HepG2 (cell line): ENCODE data around the gene DCTN3. TPM values are rescaled to one million over a fixed set of nuclear protein-coding genes. Genes with fewer than 3 reads are reported as not detected.

Experiments
- FOXO1 ChIP-seq: sonication (generic); formaldehyde crosslinking; IDR thresholded peaks from 2 replicates; pipeline ENCODE4 v1.4.0; 2020; ENCODE audit warnings: missing genetic modification reagents
- IRF2 ChIP-seq: IDR thresholded peaks from 2 replicates; pipeline ENCODE4 v1.6.1; 2018; ENCODE audit warnings: missing genetic modification reagents, missing compliant biosample characterization
- KDM1A ChIP-seq: IDR thresholded peaks from 2 replicates; pipeline ENCODE4 v1.6.1; 2016; ENCODE audit warnings: missing compliant biosample characterization
- PHB2 ChIP-seq: fragments of 450-650 bp; IDR thresholded peaks from 2 replicates; pipeline ENCODE4 v1.6.1; 2018; ENCODE audit not compliant: partially characterized antibody
- REPIN1 ChIP-seq: sonication (generic); formaldehyde crosslinking; IDR thresholded peaks from 2 replicates; pipeline ENCODE4 v1.8.0; 2022; ENCODE audit warnings: missing genetic modification reagents, low read depth, mild to moderate bottlenecking, borderline replicate concordance
- TEAD3 ChIP-seq: optimal IDR thresholded peaks from 2 replicates; pipeline ENCODE3; 2016; ENCODE audit warnings: borderline replicate concordance
- ZFP91 ChIP-seq: sonication (generic); formaldehyde crosslinking; IDR thresholded peaks from 2 replicates; pipeline ENCODE4 v1.9.0; 2022; ENCODE audit warnings: missing genetic modification reagents, mild to moderate bottlenecking, borderline replicate concordance
- ZNF232 ChIP-seq: sonication (generic); formaldehyde crosslinking; IDR thresholded peaks from 2 replicates; pipeline ENCODE4 v1.4.0; 2020; ENCODE audit warnings: missing genetic modification reagents, borderline replicate concordance
- ZNF260 ChIP-seq: sonication (generic); formaldehyde crosslinking; IDR thresholded peaks from 2 replicates; pipeline ENCODE4 v1.4.0; 2020; ENCODE audit warnings: missing genetic modification reagents, low read depth, mild to moderate bottlenecking, borderline replicate concordance
- ZNF280B ChIP-seq: sonication (generic); formaldehyde crosslinking; IDR thresholded peaks from 2 replicates; pipeline ENCODE4 v1.5.0; 2020; ENCODE audit warnings: missing genetic modification reagents, mild to moderate bottlenecking, borderline replicate concordance
- ZNF34 ChIP-seq: sonication (generic); formaldehyde crosslinking; IDR thresholded peaks from 2 replicates; pipeline ENCODE4 v1.4.0; 2020; ENCODE audit warnings: mild to moderate bottlenecking, missing genetic modification reagents, borderline replicate concordance
- ZNF550 ChIP-seq: sonication (generic); formaldehyde crosslinking; IDR thresholded peaks from 2 replicates; pipeline ENCODE4 v1.4.0; 2020; ENCODE audit warnings: mild to moderate bottlenecking, missing genetic modification reagents, borderline replicate concordance
- ZNF7 ChIP-seq: IDR thresholded peaks from 2 replicates; pipeline ENCODE4 v1.6.1; 2016; ENCODE audit warnings: missing biosample characterization, missing genetic modification reagents
- ZSCAN31 ChIP-seq: sonication (generic); formaldehyde crosslinking; IDR thresholded peaks from 2 replicates; pipeline ENCODE4 v1.5.0; 2020; ENCODE audit warnings: low read depth, mild to moderate bottlenecking, missing genetic modification reagents
- polyA plus RNA-seq, 8 experiments: library from polyadenylated mRNA; depleted of rRNA in 3 of 8; stranded (reverse) in 7 of 8; unstranded in 1 of 8; fragments of >200 nt; fragmentation: Illumina TruSeq in 4 of 8; extraction: Trizol in 4 of 8; gene quantifications; 2 replicates each; pipeline versions ENCODE4 v1.2.1 to v1.2.3, GENCODE V29; 2011 to 2016; ENCODE audit warnings: low read depth in 4 of 8, missing spikeins in 1 of 8, mixed read lengths in 1 of 8; ENCODE audit not compliant: insufficient read depth in 1 of 8
- total RNA-seq, 5 experiments: library from RNA; depleted of rRNA; stranded (reverse); fragments of >200 nt; fragmentation: Illumina TruSeq; extraction: Trizol; gene quantifications; 2 replicates each; pipeline ENCODE4 v1.2.3, GENCODE V29; 2016; ENCODE audit warnings: low read depth in 1 of 5
- TF ChIP-seq, protein P1 (sequence below): sonication (generic); formaldehyde crosslinking; IDR thresholded peaks from 2 replicates; pipeline ENCODE4 v1.8.0; 2022; ENCODE audit warnings: missing genetic modification reagents, mild to moderate bottlenecking, borderline replicate concordance
- TF ChIP-seq, protein P2 (sequence below): sonication (generic); formaldehyde crosslinking; IDR thresholded peaks from 2 replicates; pipeline ENCODE4 v1.4.0; 2020; ENCODE audit warnings: mild to moderate bottlenecking, low read depth, missing genetic modification reagents
- TF ChIP-seq, protein P3 (sequence below): sonication (generic); formaldehyde crosslinking; IDR thresholded peaks from 2 replicates; pipeline ENCODE4 v1.4.0; 2020; ENCODE audit warnings: missing genetic modification reagents, borderline replicate concordance

Gene DCTN3
- total and polyA plus RNA-seq, 2 of the 13 experiments (the other 11 are each of a cell fraction or from before 2014, with no cell fraction given) = 27.4 to 34.5 TPM

DNA sequence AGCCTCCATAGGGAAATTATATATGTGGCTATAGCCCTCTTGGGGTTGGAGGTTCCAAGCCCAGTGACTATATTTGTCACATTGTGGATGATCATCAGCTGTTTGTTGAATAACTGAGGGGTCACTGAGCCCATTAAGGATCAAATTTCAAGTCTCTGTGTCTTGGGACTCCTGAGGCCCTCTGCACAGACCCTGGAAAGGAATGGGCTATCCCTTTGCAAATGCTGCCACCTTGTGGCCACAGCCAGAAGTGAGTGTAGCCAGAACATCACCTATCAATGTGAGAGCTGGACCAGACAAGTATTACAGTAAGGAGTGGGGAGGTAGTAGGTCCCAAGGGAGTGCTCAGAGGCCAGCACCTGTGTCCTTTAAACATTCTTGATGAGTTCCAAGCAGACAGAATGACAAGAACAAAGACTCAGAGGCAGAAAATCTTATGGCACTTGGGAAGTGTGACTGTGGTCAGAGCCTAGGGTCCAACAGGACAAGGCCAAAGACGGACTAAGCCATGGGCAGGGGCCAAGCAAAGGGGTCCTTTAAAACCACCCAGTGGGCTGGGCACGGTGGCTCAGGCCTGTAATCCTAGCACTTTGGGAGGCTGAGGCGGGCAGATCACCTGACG, 16.6 kb downstream of the DCTN3 start (continued):
- TF ChIP-seq, protein P1, sequence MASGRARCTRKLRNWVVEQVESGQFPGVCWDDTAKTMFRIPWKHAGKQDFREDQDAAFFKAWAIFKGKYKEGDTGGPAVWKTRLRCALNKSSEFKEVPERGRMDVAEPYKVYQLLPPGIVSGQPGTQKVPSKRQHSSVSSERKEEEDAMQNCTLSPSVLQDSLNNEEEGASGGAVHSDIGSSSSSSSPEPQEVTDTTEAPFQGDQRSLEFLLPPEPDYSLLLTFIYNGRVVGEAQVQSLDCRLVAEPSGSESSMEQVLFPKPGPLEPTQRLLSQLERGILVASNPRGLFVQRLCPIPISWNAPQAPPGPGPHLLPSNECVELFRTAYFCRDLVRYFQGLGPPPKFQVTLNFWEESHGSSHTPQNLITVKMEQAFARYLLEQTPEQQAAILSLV (CRISPR knock-in tag) = 0 out of 2 replicates have a peak, but pooled peaks have one; percentile 40
- no peak for TF ChIP-seq ZNF260 (CRISPR knock-in tag)
- TF ChIP-seq ZFP91 (CRISPR knock-in tag) = no peak
- no peak for TF ChIP-seq ZNF34 (CRISPR knock-in tag)
- TF ChIP-seq, protein P2, sequence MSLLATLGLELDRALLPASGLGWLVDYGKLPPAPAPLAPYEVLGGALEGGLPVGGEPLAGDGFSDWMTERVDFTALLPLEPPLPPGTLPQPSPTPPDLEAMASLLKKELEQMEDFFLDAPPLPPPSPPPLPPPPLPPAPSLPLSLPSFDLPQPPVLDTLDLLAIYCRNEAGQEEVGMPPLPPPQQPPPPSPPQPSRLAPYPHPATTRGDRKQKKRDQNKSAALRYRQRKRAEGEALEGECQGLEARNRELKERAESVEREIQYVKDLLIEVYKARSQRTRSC = no peak
- no peak for TF ChIP-seq FOXO1 (CRISPR knock-in tag)
- no peak for TF ChIP-seq ZNF550 (CRISPR knock-in tag)
- TF ChIP-seq KDM1A (CRISPR knock-in tag) = no peak
- no peak for TF ChIP-seq PHB2
- TF ChIP-seq TEAD3 (CRISPR knock-in tag) = peak; percentile 28
- TF ChIP-seq ZNF280B = no peak
- no peak for TF ChIP-seq ZNF7 (CRISPR knock-in tag)
- peak; percentile 48; the same call in 1 of the 2 replicates for TF ChIP-seq REPIN1 (CRISPR knock-in tag)
- 0 out of 2 replicates have a peak, but pooled peaks have one; percentile 24 for TF ChIP-seq IRF2 (CRISPR knock-in tag)
- TF ChIP-seq ZNF232 = no peak
- TF ChIP-seq, protein P3, sequence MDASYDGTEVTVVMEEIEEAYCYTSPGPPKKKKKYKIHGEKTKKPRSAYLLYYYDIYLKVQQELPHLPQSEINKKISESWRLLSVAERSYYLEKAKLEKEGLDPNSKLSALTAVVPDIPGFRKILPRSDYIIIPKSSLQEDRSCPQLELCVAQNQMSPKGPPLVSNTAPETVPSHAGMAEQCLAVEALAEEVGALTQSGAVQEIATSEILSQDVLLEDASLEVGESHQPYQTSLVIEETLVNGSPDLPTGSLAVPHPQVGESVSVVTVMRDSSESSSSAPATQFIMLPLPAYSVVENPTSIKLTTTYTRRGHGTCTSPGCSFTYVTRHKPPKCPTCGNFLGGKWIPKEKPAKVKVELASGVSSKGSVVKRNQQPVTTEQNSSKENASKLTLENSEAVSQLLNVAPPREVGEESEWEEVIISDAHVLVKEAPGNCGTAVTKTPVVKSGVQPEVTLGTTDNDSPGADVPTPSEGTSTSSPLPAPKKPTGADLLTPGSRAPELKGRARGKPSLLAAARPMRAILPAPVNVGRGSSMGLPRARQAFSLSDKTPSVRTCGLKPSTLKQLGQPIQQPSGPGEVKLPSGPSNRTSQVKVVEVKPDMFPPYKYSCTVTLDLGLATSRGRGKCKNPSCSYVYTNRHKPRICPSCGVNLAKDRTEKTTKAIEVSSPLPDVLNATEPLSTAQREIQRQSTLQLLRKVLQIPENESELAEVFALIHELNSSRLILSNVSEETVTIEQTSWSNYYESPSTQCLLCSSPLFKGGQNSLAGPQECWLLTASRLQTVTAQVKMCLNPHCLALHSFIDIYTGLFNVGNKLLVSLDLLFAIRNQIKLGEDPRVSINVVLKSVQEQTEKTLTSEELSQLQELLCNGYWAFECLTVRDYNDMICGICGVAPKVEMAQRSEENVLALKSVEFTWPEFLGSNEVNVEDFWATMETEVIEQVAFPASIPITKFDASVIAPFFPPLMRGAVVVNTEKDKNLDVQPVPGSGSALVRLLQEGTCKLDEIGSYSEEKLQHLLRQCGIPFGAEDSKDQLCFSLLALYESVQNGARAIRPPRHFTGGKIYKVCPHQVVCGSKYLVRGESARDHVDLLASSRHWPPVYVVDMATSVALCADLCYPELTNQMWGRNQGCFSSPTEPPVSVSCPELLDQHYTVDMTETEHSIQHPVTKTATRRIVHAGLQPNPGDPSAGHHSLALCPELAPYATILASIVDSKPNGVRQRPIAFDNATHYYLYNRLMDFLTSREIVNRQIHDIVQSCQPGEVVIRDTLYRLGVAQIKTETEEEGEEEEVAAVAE = 0 out of 2 replicates have a peak, but pooled peaks have one; percentile 32
- no peak for TF ChIP-seq ZSCAN31 (CRISPR knock-in tag)
